GM12878 (cell line): ENCODE results near the gene HIVEP1. TPM values are rescaled to one million over a fixed set of nuclear protein-coding genes. Genes with fewer than 3 reads are reported as not detected.

Source experiments
- CREB1 ChIP-seq: IDR thresholded peaks from 2 replicates; pipeline ENCODE4 v1.6.1; 2012; ENCODE audit warnings: low read depth, mild to moderate bottlenecking, inconsistent platforms
- CREM ChIP-seq: IDR thresholded peaks from 2 replicates; pipeline ENCODE4 v1.6.1; 2014; ENCODE audit warnings: antibody characterized with exemption, low read depth
- HSF1 ChIP-seq: fragments of 150-350 bp; IDR thresholded peaks from 2 replicates; pipeline ENCODE4 v1.6.1; 2014; ENCODE audit warnings: mild to moderate bottlenecking, low read depth, low read length
- IRF3 ChIP-seq: fragments of 450-650 bp; IDR thresholded peaks from 2 replicates; pipeline ENCODE4 v1.6.1; 2014; ENCODE audit warnings: mild to moderate bottlenecking
- IRF4 ChIP-seq: IDR thresholded peaks from 2 replicates; pipeline ENCODE4 v1.6.1; 2011; ENCODE audit warnings: low read depth, low read length
- MTA3 ChIP-seq: IDR thresholded peaks from 2 replicates; pipeline ENCODE4 v1.6.1; 2012; ENCODE audit warnings: low read length, inconsistent platforms, borderline replicate concordance
- NR2F1 ChIP-seq: fragments of 450-650 bp; conservative IDR thresholded peaks from 2 replicates; pipeline ENCODE4 v1.6.1; 2017; ENCODE audit warnings: mild to moderate bottlenecking
- PAX5 ChIP-seq: IDR thresholded peaks from 2 replicates; pipeline ENCODE4 v1.6.1; 2011; ENCODE audit warnings: low read depth, low read length, borderline replicate concordance
- RB1 ChIP-seq: fragments of 450-650 bp; formaldehyde crosslinking; IDR thresholded peaks from 2 replicates; pipeline ENCODE4 v1.6.1; 2017; ENCODE audit warnings: mild to moderate bottlenecking, borderline replicate concordance
- ZBTB33 ChIP-seq: fragments of 450-650 bp; IDR thresholded peaks from 2 replicates; pipeline ENCODE4 v1.6.1; 2017; ENCODE audit warnings: mild to moderate bottlenecking
- ZNF24 ChIP-seq: fragments of 450-650 bp; IDR thresholded peaks from 2 replicates; pipeline ENCODE4 v1.6.1; 2017; ENCODE audit warnings: antibody characterized with exemption, mild to moderate bottlenecking
- ZNF622 ChIP-seq: fragments of 450-650 bp; IDR thresholded peaks from 2 replicates; pipeline ENCODE4 v1.6.1; 2017; ENCODE audit warnings: mild to moderate bottlenecking, inconsistent platforms
- ZSCAN29 ChIP-seq: fragments of 450-650 bp; IDR thresholded peaks from 2 replicates; pipeline ENCODE4 v1.6.1; 2017; ENCODE audit warnings: mild to moderate bottlenecking, moderate library complexity
- ZZZ3 ChIP-seq: IDR thresholded peaks from 2 replicates; pipeline ENCODE4 v1.6.1; 2011; ENCODE audit warnings: low read depth; ENCODE audit not compliant: control insufficient read depth, insufficient read length
- polyA plus RNA-seq, 11 experiments: library from polyadenylated mRNA; depleted of rRNA in 4 of 11; unstranded in 6 of 11; stranded (reverse) in 5 of 11; fragments of >200 nt; fragmentation: Nextera tagmentation in 4 of 11; fragmentation: Illumina TruSeq in 1 of 11; extraction: Ambion mirVana in 4 of 11; extraction: Trizol in 1 of 11; gene quantifications; 1 replicate in 1 of 11; 2 replicates in 10 of 11; pipeline versions ENCODE4 v1.2.1 to v1.2.3, GENCODE V29; 2011 to 2016; ENCODE audit warnings: inconsistent platforms in 2 of 11, missing spikeins in 2 of 11, low read depth in 1 of 11
- total RNA-seq, 4 experiments: library from RNA; depleted of rRNA in 3 of 4; stranded (reverse); fragments of >200 nt in 3 of 4; fragmentation: Illumina TruSeq in 1 of 4; extraction: Trizol in 1 of 4; gene quantifications; 2 replicates each; pipeline versions ENCODE4 v1.2.1 to v1.2.3, GENCODE V29; 2013 to 2021
- TF ChIP-seq, protein P1 (sequence below): fragments of 450-650 bp; formaldehyde crosslinking; IDR thresholded peaks from 2 replicates; pipeline ENCODE4 v1.5.0; 2022; ENCODE audit warnings: mild to moderate bottlenecking, missing genetic modification characterization
- TF ChIP-seq, protein P2 (sequence below): fragments of 450-650 bp; formaldehyde crosslinking; IDR thresholded peaks from 2 replicates; pipeline ENCODE4 v1.4.0; 2020; ENCODE audit warnings: mild to moderate bottlenecking, moderate library complexity
- TF ChIP-seq, protein P3 (sequence below): IDR thresholded peaks from 2 replicates; pipeline ENCODE4 v1.6.1; 2012; ENCODE audit warnings: low read length, inconsistent platforms

The HIVEP1 gene
- total and polyA plus RNA-seq, 10 of the 15 experiments (the other 5 are each of a cell fraction or from before 2014, with no cell fraction given), result 4.3 to 37.5 (median 21.6) TPM

- TF ChIP-seq HSF1 (no peak), PAX5 (no peak), ZNF24 (no peak), ZSCAN29 (no peak), CREM (peak; percentile 41; the same call in 1 of the 2 replicates), ZNF622 (no peak), RB1 (no peak), MTA3 (no peak), IRF3 (no peak), ZBTB33 (no peak), NR2F1 (no peak), ZZZ3 (no peak), CREB1 (peak; percentile 43; the same call in 1 of the 2 replicates), IRF4 (0 out of 2 replicates have a peak, but pooled peaks have one; percentile 7)
- TF ChIP-seq, protein P1, sequence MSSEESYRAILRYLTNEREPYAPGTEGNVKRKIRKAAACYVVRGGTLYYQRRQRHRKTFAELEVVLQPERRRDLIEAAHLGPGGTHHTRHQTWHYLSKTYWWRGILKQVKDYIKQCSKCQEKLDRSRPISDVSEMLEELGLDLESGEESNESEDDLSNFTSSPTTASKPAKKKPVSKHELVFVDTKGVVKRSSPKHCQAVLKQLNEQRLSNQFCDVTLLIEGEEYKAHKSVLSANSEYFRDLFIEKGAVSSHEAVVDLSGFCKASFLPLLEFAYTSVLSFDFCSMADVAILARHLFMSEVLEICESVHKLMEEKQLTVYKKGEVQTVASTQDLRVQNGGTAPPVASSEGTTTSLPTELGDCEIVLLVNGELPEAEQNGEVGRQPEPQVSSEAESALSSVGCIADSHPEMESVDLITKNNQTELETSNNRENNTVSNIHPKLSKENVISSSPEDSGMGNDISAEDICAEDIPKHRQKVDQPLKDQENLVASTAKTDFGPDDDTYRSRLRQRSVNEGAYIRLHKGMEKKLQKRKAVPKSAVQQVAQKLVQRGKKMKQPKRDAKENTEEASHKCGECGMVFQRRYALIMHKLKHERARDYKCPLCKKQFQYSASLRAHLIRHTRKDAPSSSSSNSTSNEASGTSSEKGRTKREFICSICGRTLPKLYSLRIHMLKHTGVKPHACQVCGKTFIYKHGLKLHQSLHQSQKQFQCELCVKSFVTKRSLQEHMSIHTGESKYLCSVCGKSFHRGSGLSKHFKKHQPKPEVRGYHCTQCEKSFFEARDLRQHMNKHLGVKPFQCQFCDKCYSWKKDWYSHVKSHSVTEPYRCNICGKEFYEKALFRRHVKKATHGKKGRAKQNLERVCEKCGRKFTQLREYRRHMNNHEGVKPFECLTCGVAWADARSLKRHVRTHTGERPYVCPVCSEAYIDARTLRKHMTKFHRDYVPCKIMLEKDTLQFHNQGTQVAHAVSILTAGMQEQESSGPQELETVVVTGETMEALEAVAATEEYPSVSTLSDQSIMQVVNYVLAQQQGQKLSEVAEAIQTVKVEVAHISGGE (CRISPR knock-in tag), result no peak
- TF ChIP-seq, protein P2, sequence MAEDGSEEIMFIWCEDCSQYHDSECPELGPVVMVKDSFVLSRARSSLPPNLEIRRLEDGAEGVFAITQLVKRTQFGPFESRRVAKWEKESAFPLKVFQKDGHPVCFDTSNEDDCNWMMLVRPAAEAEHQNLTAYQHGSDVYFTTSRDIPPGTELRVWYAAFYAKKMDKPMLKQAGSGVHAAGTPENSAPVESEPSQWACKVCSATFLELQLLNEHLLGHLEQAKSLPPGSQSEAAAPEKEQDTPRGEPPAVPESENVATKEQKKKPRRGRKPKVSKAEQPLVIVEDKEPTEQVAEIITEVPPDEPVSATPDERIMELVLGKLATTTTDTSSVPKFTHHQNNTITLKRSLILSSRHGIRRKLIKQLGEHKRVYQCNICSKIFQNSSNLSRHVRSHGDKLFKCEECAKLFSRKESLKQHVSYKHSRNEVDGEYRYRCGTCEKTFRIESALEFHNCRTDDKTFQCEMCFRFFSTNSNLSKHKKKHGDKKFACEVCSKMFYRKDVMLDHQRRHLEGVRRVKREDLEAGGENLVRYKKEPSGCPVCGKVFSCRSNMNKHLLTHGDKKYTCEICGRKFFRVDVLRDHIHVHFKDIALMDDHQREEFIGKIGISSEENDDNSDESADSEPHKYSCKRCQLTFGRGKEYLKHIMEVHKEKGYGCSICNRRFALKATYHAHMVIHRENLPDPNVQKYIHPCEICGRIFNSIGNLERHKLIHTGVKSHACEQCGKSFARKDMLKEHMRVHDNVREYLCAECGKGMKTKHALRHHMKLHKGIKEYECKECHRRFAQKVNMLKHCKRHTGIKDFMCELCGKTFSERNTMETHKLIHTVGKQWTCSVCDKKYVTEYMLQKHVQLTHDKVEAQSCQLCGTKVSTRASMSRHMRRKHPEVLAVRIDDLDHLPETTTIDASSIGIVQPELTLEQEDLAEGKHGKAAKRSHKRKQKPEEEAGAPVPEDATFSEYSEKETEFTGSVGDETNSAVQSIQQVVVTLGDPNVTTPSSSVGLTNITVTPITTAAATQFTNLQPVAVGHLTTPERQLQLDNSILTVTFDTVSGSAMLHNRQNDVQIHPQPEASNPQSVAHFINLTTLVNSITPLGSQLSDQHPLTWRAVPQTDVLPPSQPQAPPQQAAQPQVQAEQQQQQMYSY, result no peak
- TF ChIP-seq, protein P3, sequence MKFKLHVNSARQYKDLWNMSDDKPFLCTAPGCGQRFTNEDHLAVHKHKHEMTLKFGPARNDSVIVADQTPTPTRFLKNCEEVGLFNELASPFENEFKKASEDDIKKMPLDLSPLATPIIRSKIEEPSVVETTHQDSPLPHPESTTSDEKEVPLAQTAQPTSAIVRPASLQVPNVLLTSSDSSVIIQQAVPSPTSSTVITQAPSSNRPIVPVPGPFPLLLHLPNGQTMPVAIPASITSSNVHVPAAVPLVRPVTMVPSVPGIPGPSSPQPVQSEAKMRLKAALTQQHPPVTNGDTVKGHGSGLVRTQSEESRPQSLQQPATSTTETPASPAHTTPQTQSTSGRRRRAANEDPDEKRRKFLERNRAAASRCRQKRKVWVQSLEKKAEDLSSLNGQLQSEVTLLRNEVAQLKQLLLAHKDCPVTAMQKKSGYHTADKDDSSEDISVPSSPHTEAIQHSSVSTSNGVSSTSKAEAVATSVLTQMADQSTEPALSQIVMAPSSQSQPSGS, result peak; percentile 35
Measured at GRCh38 chr6:12065321-12066140, 53.4 kb downstream of the HIVEP1 start (continued).
